Liver (tissue), 9 donors: ENCODE measurements around the gene TEX9. TPM values are rescaled to one million over a fixed set of nuclear protein-coding genes. Genes with fewer than 3 reads are reported as not detected.

ENCODE experiments used
- DNase-seq: peaks from one replicate; pipeline ENCODE4 v3.0.0-alpha.2; 2017; ENCODE audit warnings: low spot score
- H3K27ac ChIP-seq, 2 donors: one replicate each; pipeline ENCODE4 v1.7.0; 2013; ENCODE audit warnings: inconsistent platforms in 2 of 2, low read length in 2 of 2, control low read depth in 1 of 2, low read depth in 1 of 2, mild to moderate bottlenecking in 1 of 2
- H3K27me3 ChIP-seq, 4 donors: one replicate each; pipeline versions ENCODE4 v1.6.1 to v1.7.0; 2013; ENCODE audit warnings: low read length in 3 of 4, inconsistent platforms in 1 of 4, mild to moderate bottlenecking in 1 of 4, moderate library complexity in 1 of 4; ENCODE audit not compliant: control insufficient read depth in 4 of 4, insufficient read depth in 4 of 4
- H3K36me3 ChIP-seq, 4 donors: one replicate each; pipeline versions ENCODE4 v1.6.1 to v1.7.0; 2013; ENCODE audit warnings: low read length in 3 of 4, mild to moderate bottlenecking in 3 of 4, low read depth in 1 of 4, moderate library complexity in 1 of 4; ENCODE audit not compliant: control insufficient read depth in 4 of 4, insufficient read depth in 3 of 4
- H3K4me1 ChIP-seq, 4 donors: one replicate each; pipeline versions ENCODE4 v1.6.1 to v1.7.0; 2013; ENCODE audit warnings: low read length in 3 of 4, mild to moderate bottlenecking in 3 of 4, moderate library complexity in 1 of 4; ENCODE audit not compliant: control insufficient read depth in 4 of 4, insufficient read depth in 4 of 4
- H3K4me3 ChIP-seq, 3 donors: one replicate each; pipeline versions ENCODE4 v1.6.1 to v1.7.0; 2013; ENCODE audit warnings: low read length in 3 of 3, control low read depth in 1 of 3, low read depth in 1 of 3, mild to moderate bottlenecking in 1 of 3
- H3K9ac ChIP-seq, 2 donors: one replicate each; pipeline ENCODE4 v1.7.0; 2013; ENCODE audit warnings: low read length in 2 of 2, mild to moderate bottlenecking in 2 of 2, moderate library complexity in 2 of 2, control low read depth in 1 of 2, low read depth in 1 of 2
- H3K9me3 ChIP-seq, 4 donors: one replicate each; pipeline versions ENCODE4 v1.6.1 to v1.7.0; 2013; ENCODE audit warnings: low read length in 3 of 4; ENCODE audit not compliant: control insufficient read depth in 4 of 4
- FOXA1 ChIP-seq: IDR thresholded peaks from 2 replicates; pipeline ENCODE4 v1.6.1; 2016; ENCODE audit warnings: antibody characterized with exemption
- FOXA2 ChIP-seq: IDR thresholded peaks from 2 replicates; pipeline ENCODE4 v1.6.1; 2016; ENCODE audit warnings: antibody characterized with exemption
- HNF4A ChIP-seq, 2 donors: conservative IDR thresholded peaks; 2 replicates each; pipeline ENCODE4 v1.6.1; 2016; ENCODE audit warnings: antibody characterized with exemption in 2 of 2, mild to moderate bottlenecking in 2 of 2
- HNF4G ChIP-seq: IDR thresholded peaks from 2 replicates; pipeline ENCODE4 v1.6.1; 2016; ENCODE audit warnings: antibody characterized with exemption
- JUND ChIP-seq, 2 donors: IDR thresholded peaks; 2 replicates each; pipeline ENCODE4 v1.6.1; 2016; ENCODE audit warnings: antibody characterized with exemption in 2 of 2
- MAX ChIP-seq: IDR thresholded peaks from 2 replicates; pipeline ENCODE4 v1.6.1; 2016; ENCODE audit warnings: antibody characterized with exemption
- RAD21 ChIP-seq, 2 donors: IDR thresholded peaks; 2 replicates each; pipeline ENCODE4 v1.6.1; 2016; ENCODE audit warnings: antibody characterized with exemption in 2 of 2, mild to moderate bottlenecking in 2 of 2
- REST ChIP-seq: IDR thresholded peaks from 2 replicates; pipeline ENCODE4 v1.6.1; 2016; ENCODE audit warnings: antibody characterized with exemption, mild to moderate bottlenecking
- SP1 ChIP-seq: IDR thresholded peaks from 2 replicates; pipeline ENCODE4 v1.6.1; 2018; ENCODE audit warnings: antibody characterized with exemption, mild to moderate bottlenecking
- YY1 ChIP-seq: IDR thresholded peaks from 2 replicates; pipeline ENCODE4 v1.6.1; 2016; ENCODE audit warnings: antibody characterized with exemption, mild to moderate bottlenecking
- WGBS: extraction: QIAGEN DNeasy Blood & Tissue Kit; methylation state at CpG from one replicate; pipeline ENCODE4 v1.1.7; 2013; 5-methylcytosine and 5-hydroxymethylcytosine counted together
- polyA plus RNA-seq, 2 donors: library from polyadenylated mRNA; stranded (reverse) in 1 of 2; unstranded in 1 of 2; fragments of 200-250 nt in 1 of 2; fragments of >200 nt in 1 of 2; fragmentation: Nextera tagmentation in 1 of 2; extraction: Ambion mirVana in 1 of 2; gene quantifications; one replicate each; pipeline versions ENCODE4 v1.2.1 to v1.2.3, GENCODE V29; 2013 to 2015
- total RNA-seq, 2 donors: library from RNA; depleted of rRNA; stranded (reverse); fragments of >200 nt; gene quantifications; one replicate each; pipeline ENCODE4 v1.2.3, GENCODE V29; 2014
- TF ChIP-seq, protein P1 (sequence below): IDR thresholded peaks from 2 replicates; pipeline ENCODE4 v1.6.1; 2016; ENCODE audit warnings: antibody characterized with exemption
- donor health status: healthy.
- donor health status: healthy.
- donor health status: healthy.
- donor health status: healthy.
- donor health status: healthy.

The TEX9 gene
- total and polyA plus RNA-seq, 4 donors: 0.48 to 1.4 (median 0.90) TPM

GRCh38 chr15:56353119-56353518 lies 12.1 kb upstream of the TEX9 start (continued):
- TF ChIP-seq REST (no peak), HNF4G (no peak), FOXA2 (no peak), RAD21 (IDR thresholded peaks at IDR 0.05) (no peak)

DNA sequence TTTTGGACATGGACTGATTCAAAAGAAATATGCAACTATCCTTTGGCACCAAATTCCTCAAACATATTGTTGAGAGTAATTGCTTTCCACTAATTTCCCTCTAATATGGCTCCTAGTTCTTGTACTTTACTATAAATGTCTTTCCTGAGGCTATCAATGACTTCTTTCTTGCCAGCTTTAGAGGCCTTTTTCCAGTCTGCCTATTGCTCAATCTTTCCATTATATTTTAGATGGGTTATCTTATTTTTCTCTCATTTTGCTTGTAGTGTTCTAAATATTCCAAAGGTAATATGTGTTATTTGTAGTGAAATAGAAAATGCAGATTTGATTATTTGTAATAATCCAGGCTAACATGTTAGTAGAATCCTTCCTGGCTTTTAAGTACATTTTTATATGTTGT lies 11.5 kb upstream of the TEX9 start:
- Histone ChIP-seq H3K36me3 (no peaks in the 10 kb centered on the region), H3K9me3 (no peaks in the 10 kb centered on the region), H3K9ac (no peak overlapping the region), H3K27me3 (peaks cover 0 to 3% (median 0%) of the 10 kb centered on the region in 4 donors), H3K4me3 (no peak overlapping the region), H3K27ac (no peak overlapping the region), H3K4me1 (no peaks in the 10 kb centered on the region)
- DNase-seq: no peak
- TF ChIP-seq, protein P1, sequence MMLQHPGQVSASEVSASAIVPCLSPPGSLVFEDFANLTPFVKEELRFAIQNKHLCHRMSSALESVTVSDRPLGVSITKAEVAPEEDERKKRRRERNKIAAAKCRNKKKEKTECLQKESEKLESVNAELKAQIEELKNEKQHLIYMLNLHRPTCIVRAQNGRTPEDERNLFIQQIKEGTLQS: no peak
- no peak for TF ChIP-seq HNF4A (conservative IDR thresholded peaks at IDR 0.05)
- no peak for TF ChIP-seq FOXA1
- no peak for TF ChIP-seq SP1
- TF ChIP-seq REST: no peak
- no peak for TF ChIP-seq YY1

GRCh38 chr15:56356616-56357015 lies 8.6 kb upstream of the TEX9 start:
- WGBS: 95% methylated on average over 2 of the region's 2 CpGs
- peaks cover 0 to 4% (median 0%) of the 10 kb centered on the region in 4 donors for H3K27me3 ChIP-seq

More at GRCh38 chr15:56356616-56357015, 8.6 kb upstream of the TEX9 start:
- H3K4me3 ChIP-seq: no peak overlapping the region
- no peaks in the 10 kb centered on the region for H3K4me1 ChIP-seq
- H3K9ac ChIP-seq: no peak overlapping the region
- H3K36me3 ChIP-seq: no peaks in the 10 kb centered on the region
- TF ChIP-seq MAX (no peak), REST (no peak), JUND (IDR thresholded peaks at IDR 0.05) (no peak), YY1 (no peak)
- no peak for DNase-seq
- no peak overlapping the region for H3K27ac ChIP-seq
- H3K9me3 ChIP-seq: peaks cover 0 to under 1% (median 0%) of the 10 kb centered on the region in 4 donors
